K562 (cell line): ENCODE measurements around the gene MYO1F. TPM values are rescaled to one million over a fixed set of nuclear protein-coding genes. Genes with fewer than 3 reads are reported as not detected.
"Not testable (repeated sequence)": the region's sequence is repeated elsewhere in the genome, so short reads cannot be mapped to it uniquely, and the experiment has no call there.

ENCODE experiments used
- ATAC-seq: fragments of 200-7000 bp; cut with Tn5 transposase; 3 replicates; pipeline ENCODE4 v1.9.1; 2020; ENCODE audit warnings: moderate library complexity
- BruUV-seq: library from RNA; stranded (reverse); fragments of 400-500 nt; replicated peaks from 2 replicates; lab custom pipeline; 2021; lab: Mats Ljungman, UMichigan
- CTCF ChIA-PET: fragments of 300-600 bp; formaldehyde crosslinking; extraction: SDS; loops from one replicate; lab custom pipeline; 2021; ENCODE audit warnings: low intra/inter-chr PET ratio; lab: Yijun Ruan, JAX
- POLR2A ChIA-PET: fragments of 300-600, 350-650 bp; sonication (Branson Sonifier 250); formaldehyde crosslinking; extraction: SDS; loops from one replicate; lab custom pipeline; 2021; ENCODE audit warnings: antibody characterized with exemption, inconsistent platforms; lab: Yijun Ruan, JAX
- DNase-seq, 4 experiments: peaks; one replicate each; pipeline versions ENCODE4 v3.0.0 to v3.0.0-alpha.2; 2011 to 2018; ENCODE audit warnings: low spot score in 3 of 4, mixed read lengths in 3 of 4; ENCODE audit errors: extremely low read depth in 1 of 4
- FAIRE-seq: peaks from 2 replicates; lab custom pipeline; 2011; peaks lifted over from hg19 to GRCh38; lab: Jason Lieb, UNC
- H2AFZ ChIP-seq: 2 replicates; pipeline ENCODE4 v1.6.0; 2011; ENCODE audit warnings: low read depth, low read length, control low read depth, inconsistent platforms
- H3K27ac ChIP-seq: fragments of 200-600 bp; 3 replicates; pipeline ENCODE4 v1.8.0; 2011; ENCODE audit warnings: low read depth, mild to moderate bottlenecking, control low read depth, inconsistent platforms, low read length, moderate library complexity, mixed read lengths; ENCODE audit errors: extremely low read depth
- H3K27me3 ChIP-seq, 2 experiments: fragments of 300-600 bp in 1 of 2; 2 replicates in 1 of 2; 3 replicates in 1 of 2; pipeline versions ENCODE4 v1.6.0 to v1.8.0; 2011; ENCODE audit warnings: inconsistent platforms in 2 of 2, low read length in 2 of 2, mild to moderate bottlenecking in 1 of 2, mixed read lengths in 1 of 2, moderate library complexity in 1 of 2; ENCODE audit not compliant: control insufficient read depth in 2 of 2, insufficient read depth in 2 of 2
- H3K36me3 ChIP-seq: fragments of 300-600 bp; 3 replicates; pipeline ENCODE4 v1.8.0; 2011; ENCODE audit warnings: mild to moderate bottlenecking, low read length, inconsistent platforms; ENCODE audit not compliant: control insufficient read depth, insufficient read depth
- H3K4me1 ChIP-seq, 2 experiments: fragments of 200-600 bp in 1 of 2; replicated peaks in 1 of 2; 2 replicates in 1 of 2; 3 replicates in 1 of 2; pipeline versions ENCODE4 v1.5.1 to v1.8.0; 2011; ENCODE audit warnings: inconsistent platforms in 2 of 2, low read length in 2 of 2, mild to moderate bottlenecking in 1 of 2, mixed read lengths in 1 of 2, moderate library complexity in 1 of 2; ENCODE audit not compliant: control insufficient read depth in 2 of 2, insufficient read depth in 2 of 2
- H3K4me2 ChIP-seq: 2 replicates; pipeline ENCODE4 v1.6.1; 2011; ENCODE audit warnings: low read length, control low read depth, inconsistent platforms, mixed read lengths; ENCODE audit not compliant: insufficient read depth
- H3K4me3 ChIP-seq: fragments of 200-600 bp; sonication (generic), shearing (Covaris generic); 2 replicates; pipeline ENCODE4 v1.5.1; 2016; ENCODE audit warnings: control low read depth, inconsistent platforms
- H3K79me2 ChIP-seq: fragments of 200-600 bp; 3 replicates; pipeline ENCODE4 v1.8.0; 2011; ENCODE audit warnings: low read length, inconsistent platforms; ENCODE audit not compliant: control insufficient read depth, insufficient read depth
- H3K9ac ChIP-seq, 2 experiments: 2 replicates each; pipeline versions ENCODE4 v1.6.0 to v1.6.1; 2011; ENCODE audit warnings: low read depth in 2 of 2, low read length in 2 of 2, control low read depth in 1 of 2, inconsistent platforms in 1 of 2, mild to moderate bottlenecking in 1 of 2, mixed read lengths in 1 of 2; ENCODE audit not compliant: insufficient read depth in 1 of 2
- H3K9me1 ChIP-seq: one replicate; pipeline ENCODE4 v1.6.0; 2011; ENCODE audit warnings: inconsistent platforms, mild to moderate bottlenecking, low read length, moderate library complexity; ENCODE audit not compliant: control insufficient read depth, insufficient read depth
- H3K9me3 ChIP-seq: replicated peaks from 2 replicates; pipeline ENCODE4 v1.5.1; 2011; ENCODE audit warnings: low read depth, low read length, inconsistent platforms; ENCODE audit not compliant: control insufficient read depth, insufficient read depth
- H4K20me1 ChIP-seq: replicated peaks from 2 replicates; pipeline ENCODE4 v1.6.1; 2011; ENCODE audit warnings: low read length, inconsistent platforms, mixed read lengths; ENCODE audit not compliant: control insufficient read depth, insufficient read depth
- ARHGAP35 ChIP-seq: fragments of 450-650 bp; IDR thresholded peaks from 2 replicates; pipeline ENCODE4 v1.6.1; 2018; ENCODE audit not compliant: partially characterized antibody
- EGR1 ChIP-seq: fragments of 450-650 bp; conservative IDR thresholded peaks from 2 replicates; pipeline ENCODE4 v1.6.1; 2017; ENCODE audit warnings: mild to moderate bottlenecking
- HBP1 ChIP-seq: fragments of 450-650 bp; formaldehyde crosslinking; IDR thresholded peaks from 2 replicates; pipeline ENCODE4 v1.4.0; 2022; ENCODE audit warnings: missing genetic modification characterization
- KLF6 ChIP-seq: fragments of 250-450 bp; sonication (Bioruptor Pico); IDR thresholded peaks from 2 replicates; pipeline ENCODE4 v1.4.0; 2020; ENCODE audit warnings: mild to moderate bottlenecking, moderate library complexity, borderline replicate concordance
- NUFIP1 ChIP-seq: fragments of 450-650 bp; IDR thresholded peaks from 2 replicates; pipeline ENCODE4 v1.6.1; 2018; ENCODE audit not compliant: partially characterized antibody
- RFX7 ChIP-seq: fragments of 250-450 bp; sonication (Bioruptor Pico); IDR thresholded peaks from 2 replicates; pipeline ENCODE4 v1.5.1; 2021; ENCODE audit warnings: mild to moderate bottlenecking
- SP2 ChIP-seq: IDR thresholded peaks from 2 replicates; pipeline ENCODE4 v1.6.1; 2011; ENCODE audit warnings: mild to moderate bottlenecking, low read depth, low read length, moderate library complexity; ENCODE audit not compliant: poor library complexity, severe bottlenecking; ENCODE audit errors: extremely low read depth
- ZNF609 ChIP-seq: sonication (generic); formaldehyde crosslinking; IDR thresholded peaks from 2 replicates; pipeline ENCODE4 v1.8.1; 2023; ENCODE audit warnings: missing genetic modification reagents, mild to moderate bottlenecking, borderline replicate concordance
- WGBS: fragments of 100-300 bp; shearing (Covaris generic); methylation state at CpG from one replicate; pipeline ENCODE4 v1.1.6; 2016; ENCODE audit warnings: low coverage, mixed read lengths; ENCODE audit not compliant: insufficient coverage; ENCODE audit errors: missing lambda C conversion rate; 5-methylcytosine and 5-hydroxymethylcytosine counted together
- in situ Hi-C: fragments of 300-500 bp; cut with MboI; formaldehyde crosslinking; loops from 4 replicates; pipeline ENCODE4 v1.15.0; 2018; ENCODE audit warnings: inconsistent platforms, mixed read lengths
- intact Hi-C: fragments of 100-400 bp; cut with micrococcal nuclease; formaldehyde crosslinking; loops from 2 replicates; pipeline ENCODE4 v1.14.2; 2022
- polyA plus RNA-seq, 8 experiments: library from polyadenylated mRNA; depleted of rRNA in 4 of 8; stranded (reverse) in 5 of 8; unstranded in 3 of 8; fragments of >200 nt; fragmentation: Nextera tagmentation in 2 of 8; fragmentation: Illumina TruSeq in 1 of 8; extraction: Ambion mirVana in 2 of 8; extraction: Trizol in 1 of 8; gene quantifications; 2 replicates each; pipeline versions ENCODE4 v1.2.1 to v1.2.3, GENCODE V29; 2011 to 2014; ENCODE audit warnings: inconsistent platforms in 1 of 8, missing spikeins in 1 of 8
- total RNA-seq, 7 experiments: library from RNA; depleted of rRNA in 6 of 7; stranded (reverse); fragments of >200 nt in 6 of 7; fragmentation: Illumina TruSeq in 2 of 7; extraction: Trizol in 2 of 7; gene quantifications; 2 replicates each; pipeline versions ENCODE4 v1.2.1 to v1.2.3, GENCODE V29; 2011 to 2021; ENCODE audit warnings: low replicate concordance in 1 of 7

Gene MYO1F
- total and polyA plus RNA-seq, 9 of the 15 experiments (the other 6 are each of a cell fraction or from before 2014, with no cell fraction given): 0.78 to 9.4 (median 4.3) TPM

DNA sequence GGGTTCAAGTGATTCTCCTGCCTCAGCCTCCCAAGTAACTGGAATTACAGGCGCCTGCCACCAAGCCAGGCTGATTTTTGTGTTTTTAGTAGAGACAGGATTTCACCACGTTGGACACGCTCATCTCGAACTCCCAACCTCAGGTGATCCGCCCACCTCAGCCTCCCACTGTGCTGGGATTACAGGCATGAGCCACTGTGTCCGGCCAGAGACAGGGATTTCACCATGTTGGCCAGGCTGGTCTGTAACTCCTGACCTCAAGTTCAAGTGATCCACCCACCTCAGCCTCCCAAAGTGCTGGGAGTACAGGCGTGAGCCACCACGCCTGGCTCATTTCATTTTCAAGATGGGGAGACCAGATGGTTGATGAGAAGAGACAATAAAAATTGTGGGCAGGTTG, 12.4 kb downstream of the MYO1F start:
- POLR2A ChIA-PET: interaction anchor here (0.6 to 0.9 kb wide), 3 partner anchors 11 to 25 kb away, joined by 3 to 4 read pairs (median 3); no protein-coding TSS in a partner anchor
- peak; percentile 21; the same call in 1 of the 2 replicates for TF ChIP-seq EGR1
- DNase-seq, H3K9ac ChIP-seq, FAIRE-seq, H3K27me3 ChIP-seq, H4K20me1 ChIP-seq, in situ Hi-C loops, H3K9me1 ChIP-seq, ATAC-seq, H3K4me3 ChIP-seq, H3K27ac ChIP-seq, H3K79me2 ChIP-seq, intact Hi-C loops, CTCF ChIA-PET, BruUV-seq, H3K9me3 ChIP-seq, H2AFZ ChIP-seq, H3K36me3 ChIP-seq, H3K4me2 ChIP-seq: not testable (repeated sequence)
- WGBS: 22% methylated on average over 8 of the region's 8 CpGs
- peaks cover 13 to 15% of the 10 kb centered on the region in 2 experiments for H3K4me1 ChIP-seq

GRCh38 chr19:8561075-8561764, 16.0 kb downstream of the MYO1F start:
- Histone ChIP-seq H3K4me1 (peaks cover 0 to 3% of the 10 kb centered on the region in 2 experiments; a peak in 1 of 5 replicates), H3K27ac (no peak overlapping the region), H3K9me1 (no peaks in the 10 kb centered on the region), H2AFZ (no peak overlapping the region), H3K4me3 (no peak overlapping the region), H3K9me3 (no peaks in the 10 kb centered on the region), H4K20me1 (no peaks in the 10 kb centered on the region), H3K79me2 (no peaks in the 10 kb centered on the region), H3K36me3 (no peaks in the 10 kb centered on the region), H3K27me3 (peaks cover 0 to 8% of the 10 kb centered on the region in 2 experiments; a peak in 2 of 5 replicates), H3K4me2 (no peak overlapping the region), H3K9ac (no peak overlapping the region)
- no CpG with 5 or more reads among the region's 2 CpGs for WGBS
- BruUV-seq: no TSS peak
- in situ Hi-C loops (no loop called here), intact Hi-C loops (no loop called here)
- ChIA-PET CTCF (no interaction called here), POLR2A (interaction anchor here (1.0 kb wide), 1 partner anchor 20 kb away, joined by 3 read pairs; no protein-coding TSS in a partner anchor)
- ATAC-seq: no peak
- DNase-seq: no peak
- FAIRE-seq: no peak
- TF ChIP-seq SP2 (no peak), KLF6 (no peak), ARHGAP35 (peak; percentile 34), NUFIP1 (no peak), ZNF609 (CRISPR knock-in tag) (no peak), RFX7 (CRISPR knock-in tag) (no peak), HBP1 (peak; percentile 62; the same call in 1 of the 2 replicates)
